ENCODE results near the gene CRYL1. TPM values are rescaled to one million over a fixed set of nuclear protein-coding genes. Genes with fewer than 3 reads are reported as not detected.

The CRYL1 gene
- polyA plus RNA-seq, 1 of the 3 experiments (the other 2 are of a cell fraction) = 34.8 TPM

DNA sequence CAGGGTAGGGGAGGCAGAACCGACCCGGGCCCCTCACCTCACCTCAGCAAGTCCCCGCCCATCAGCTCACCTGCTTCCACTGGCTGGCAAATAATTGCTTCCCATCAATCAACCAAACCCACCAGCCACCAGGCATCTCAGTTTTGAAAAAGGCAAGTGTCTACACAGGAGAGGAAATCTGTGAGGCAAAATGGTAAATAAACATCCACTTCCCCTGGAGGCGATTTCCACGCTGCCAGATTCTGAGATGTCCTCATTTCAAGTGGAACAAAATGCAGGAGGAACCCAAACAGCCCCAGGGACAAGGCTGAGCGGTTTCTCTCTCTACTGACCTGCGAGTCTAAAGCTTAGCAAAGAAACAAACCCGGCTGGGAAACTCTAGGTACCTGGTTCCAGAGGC is 117.5 kb downstream of the CRYL1 start:
- WGBS (ENCODE audit: low lambda C conversion rate) = 40% methylated on average over 8 of the region's 8 CpGs
- Histone ChIP-seq H3K79me2 (ENCODE audit: insufficient read depth) (no peaks in the 10 kb centered on the region), H3K9me3 (no peaks in the 10 kb centered on the region), H3F3A (replicated peaks; ENCODE audit: insufficient read depth) (no peaks in the 10 kb centered on the region), H3K4me2 (no peak overlapping the region), H3K27me3 (ENCODE audit: insufficient read depth) (no peaks in the 10 kb centered on the region), H3K9ac (no peak overlapping the region), H3K4me3 (ENCODE audit: low read depth in 2 of 2, low read length in 1 of 2) (no peak overlapping the region), H3K36me3 (replicated peaks in 1 of 2; ENCODE audit: control insufficient read depth in 1 of 2, insufficient read depth in 2 of 2, low read length in 1 of 2) (no peaks in the 10 kb centered on the region), H2AFZ (ENCODE audit: low read depth) (no peak overlapping the region), H3K4me1 (ENCODE audit: control insufficient read depth in 1 of 2, insufficient read depth in 2 of 2, low read depth in 1 of 2, low read length in 1 of 2) (no peaks in the 10 kb centered on the region; a peak in 2 of 4 replicates), H4K20me1 (ENCODE audit: insufficient read depth) (no peaks in the 10 kb centered on the region), H3K27ac (ENCODE audit: low read depth in 2 of 2, low read length in 1 of 2) (no peak overlapping the region), H3K9me2 (no peaks in the 10 kb centered on the region)
- TF ChIP-seq JUND (IDR thresholded peaks at IDR 0.05) = no peak
- no peak for TF ChIP-seq GATA2 (CRISPR knock-in tag; IDR thresholded peaks at IDR 0.05)
- no peak for TF ChIP-seq SIN3A (IDR thresholded peaks at IDR 0.05; ENCODE audit: borderline replicate concordance, low read depth, low read length)
- TF ChIP-seq SMC3 (IDR thresholded peaks at IDR 0.05; ENCODE audit: low read depth, low read length) = no peak
- TF ChIP-seq, protein P1, sequence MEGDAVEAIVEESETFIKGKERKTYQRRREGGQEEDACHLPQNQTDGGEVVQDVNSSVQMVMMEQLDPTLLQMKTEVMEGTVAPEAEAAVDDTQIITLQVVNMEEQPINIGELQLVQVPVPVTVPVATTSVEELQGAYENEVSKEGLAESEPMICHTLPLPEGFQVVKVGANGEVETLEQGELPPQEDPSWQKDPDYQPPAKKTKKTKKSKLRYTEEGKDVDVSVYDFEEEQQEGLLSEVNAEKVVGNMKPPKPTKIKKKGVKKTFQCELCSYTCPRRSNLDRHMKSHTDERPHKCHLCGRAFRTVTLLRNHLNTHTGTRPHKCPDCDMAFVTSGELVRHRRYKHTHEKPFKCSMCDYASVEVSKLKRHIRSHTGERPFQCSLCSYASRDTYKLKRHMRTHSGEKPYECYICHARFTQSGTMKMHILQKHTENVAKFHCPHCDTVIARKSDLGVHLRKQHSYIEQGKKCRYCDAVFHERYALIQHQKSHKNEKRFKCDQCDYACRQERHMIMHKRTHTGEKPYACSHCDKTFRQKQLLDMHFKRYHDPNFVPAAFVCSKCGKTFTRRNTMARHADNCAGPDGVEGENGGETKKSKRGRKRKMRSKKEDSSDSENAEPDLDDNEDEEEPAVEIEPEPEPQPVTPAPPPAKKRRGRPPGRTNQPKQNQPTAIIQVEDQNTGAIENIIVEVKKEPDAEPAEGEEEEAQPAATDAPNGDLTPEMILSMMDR (IDR thresholded peaks at IDR 0.05) = no peak
- TF ChIP-seq EP300 (IDR thresholded peaks at IDR 0.05; ENCODE audit: borderline replicate concordance in 1 of 2, low read depth in 1 of 2, low read length in 1 of 2) = no peak
- TF ChIP-seq, protein P2, sequence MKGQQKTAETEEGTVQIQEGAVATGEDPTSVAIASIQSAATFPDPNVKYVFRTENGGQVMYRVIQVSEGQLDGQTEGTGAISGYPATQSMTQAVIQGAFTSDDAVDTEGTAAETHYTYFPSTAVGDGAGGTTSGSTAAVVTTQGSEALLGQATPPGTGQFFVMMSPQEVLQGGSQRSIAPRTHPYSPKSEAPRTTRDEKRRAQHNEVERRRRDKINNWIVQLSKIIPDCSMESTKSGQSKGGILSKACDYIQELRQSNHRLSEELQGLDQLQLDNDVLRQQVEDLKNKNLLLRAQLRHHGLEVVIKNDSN (IDR thresholded peaks at IDR 0.05; ENCODE audit: borderline replicate concordance, low read depth) = no peak
- TF ChIP-seq, protein P3, sequence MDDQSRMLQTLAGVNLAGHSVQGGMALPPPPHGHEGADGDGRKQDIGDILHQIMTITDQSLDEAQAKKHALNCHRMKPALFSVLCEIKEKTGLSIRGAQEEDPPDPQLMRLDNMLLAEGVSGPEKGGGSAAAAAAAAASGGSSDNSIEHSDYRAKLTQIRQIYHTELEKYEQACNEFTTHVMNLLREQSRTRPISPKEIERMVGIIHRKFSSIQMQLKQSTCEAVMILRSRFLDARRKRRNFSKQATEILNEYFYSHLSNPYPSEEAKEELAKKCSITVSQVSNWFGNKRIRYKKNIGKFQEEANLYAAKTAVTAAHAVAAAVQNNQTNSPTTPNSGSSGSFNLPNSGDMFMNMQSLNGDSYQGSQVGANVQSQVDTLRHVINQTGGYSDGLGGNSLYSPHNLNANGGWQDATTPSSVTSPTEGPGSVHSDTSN (IDR thresholded peaks at IDR 0.05) = no peak
- TF ChIP-seq, protein P4, sequence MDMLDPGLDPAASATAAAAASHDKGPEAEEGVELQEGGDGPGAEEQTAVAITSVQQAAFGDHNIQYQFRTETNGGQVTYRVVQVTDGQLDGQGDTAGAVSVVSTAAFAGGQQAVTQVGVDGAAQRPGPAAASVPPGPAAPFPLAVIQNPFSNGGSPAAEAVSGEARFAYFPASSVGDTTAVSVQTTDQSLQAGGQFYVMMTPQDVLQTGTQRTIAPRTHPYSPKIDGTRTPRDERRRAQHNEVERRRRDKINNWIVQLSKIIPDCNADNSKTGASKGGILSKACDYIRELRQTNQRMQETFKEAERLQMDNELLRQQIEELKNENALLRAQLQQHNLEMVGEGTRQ (IDR thresholded peaks at IDR 0.05; ENCODE audit: borderline replicate concordance, low read depth, low read length) = no peak
- no peak for TF ChIP-seq RFX5 (IDR thresholded peaks at IDR 0.05; ENCODE audit: low read length)
- no peak for TF ChIP-seq FOXJ3 (CRISPR knock-in tag; IDR thresholded peaks at IDR 0.05)
- DNase-seq = no peak
- CTCF ChIA-PET = no interaction called here
- POLR2A ChIA-PET = no interaction called here

DNA sequence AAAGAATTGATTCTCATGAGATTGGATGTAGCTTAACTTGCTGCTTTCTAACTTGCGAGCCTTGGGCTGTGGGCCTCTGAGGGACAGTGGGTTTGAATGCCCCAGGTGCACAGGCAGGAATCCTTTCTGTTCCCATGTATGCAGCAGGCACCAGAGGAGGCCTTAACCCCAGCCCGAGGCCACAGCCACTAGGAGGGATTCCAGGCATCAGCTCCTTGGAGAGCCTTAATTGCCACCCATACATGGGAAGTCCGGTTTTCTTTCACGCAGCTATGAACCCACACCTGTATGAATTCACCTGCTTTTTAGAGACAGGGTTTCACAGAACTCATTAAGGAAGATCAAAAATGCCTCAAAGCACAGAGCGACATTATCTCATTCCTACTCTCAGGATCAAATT is 117.9 kb downstream of the CRYL1 start:
- no peak for TF ChIP-seq TAF1 (IDR thresholded peaks at IDR 0.05; ENCODE audit: borderline replicate concordance, low read depth, low read length)
- TF ChIP-seq POLR2AphosphoS5 (IDR thresholded peaks at IDR 0.05; ENCODE audit: low read depth, low read length) = no peak
- no peak for TF ChIP-seq EZH2phosphoT487 (IDR thresholded peaks at IDR 0.05; ENCODE audit: borderline replicate concordance, low read depth)
- TF ChIP-seq NFIC (IDR thresholded peaks at IDR 0.05; ENCODE audit: borderline replicate concordance) = no peak
- no peak for TF ChIP-seq YY1 (IDR thresholded peaks at IDR 0.05; ENCODE audit: low read depth)
- TF ChIP-seq, protein P2 (IDR thresholded peaks at IDR 0.05; ENCODE audit: borderline replicate concordance, low read depth) = no peak
- POLR2A ChIA-PET = no interaction called here
- 78% methylated on average over 3 of the region's 5 CpGs for WGBS (ENCODE audit: low lambda C conversion rate)

More for the DNA sequence above, 117.9 kb downstream of the CRYL1 start:
- no peak overlapping the region for H3K9ac ChIP-seq
- no peaks in the 10 kb centered on the region for H3F3A ChIP-seq (replicated peaks; ENCODE audit: insufficient read depth)
- no peaks in the 10 kb centered on the region; a peak in 2 of 4 replicates for H3K4me1 ChIP-seq (ENCODE audit: control insufficient read depth in 1 of 2, insufficient read depth in 2 of 2, low read depth in 1 of 2, low read length in 1 of 2)
- no peaks in the 10 kb centered on the region for H3K36me3 ChIP-seq (replicated peaks in 1 of 2; ENCODE audit: control insufficient read depth in 1 of 2, insufficient read depth in 2 of 2, low read length in 1 of 2)
- no peak overlapping the region for H3K27ac ChIP-seq (ENCODE audit: low read depth in 2 of 2, low read length in 1 of 2)
- CTCF ChIA-PET = interaction anchor here (0.6 kb wide), 1 partner anchor 321 kb away, joined by 3 read pairs; no protein-coding TSS in a partner anchor
- no peak overlapping the region for H3K4me2 ChIP-seq
- no peak for DNase-seq
- H2AFZ ChIP-seq (ENCODE audit: low read depth) = no peak overlapping the region
- H3K9me3 ChIP-seq = no peaks in the 10 kb centered on the region
- H3K4me3 ChIP-seq (ENCODE audit: low read depth in 2 of 2, low read length in 1 of 2) = no peak overlapping the region
- H3K27me3 ChIP-seq (ENCODE audit: insufficient read depth) = no peaks in the 10 kb centered on the region
- no peaks in the 10 kb centered on the region for H3K9me2 ChIP-seq
- no peaks in the 10 kb centered on the region for H4K20me1 ChIP-seq (ENCODE audit: insufficient read depth)
- H3K79me2 ChIP-seq (ENCODE audit: insufficient read depth) = no peaks in the 10 kb centered on the region

All from SK-N-SH (cell line).